ENCODE measurements around the gene MARCHF9.
"Not testable (repeated sequence)": the region's sequence is repeated elsewhere in the genome, so short reads cannot be mapped to it uniquely, and the experiment has no call there.

MARCHF9 gene, protein sequence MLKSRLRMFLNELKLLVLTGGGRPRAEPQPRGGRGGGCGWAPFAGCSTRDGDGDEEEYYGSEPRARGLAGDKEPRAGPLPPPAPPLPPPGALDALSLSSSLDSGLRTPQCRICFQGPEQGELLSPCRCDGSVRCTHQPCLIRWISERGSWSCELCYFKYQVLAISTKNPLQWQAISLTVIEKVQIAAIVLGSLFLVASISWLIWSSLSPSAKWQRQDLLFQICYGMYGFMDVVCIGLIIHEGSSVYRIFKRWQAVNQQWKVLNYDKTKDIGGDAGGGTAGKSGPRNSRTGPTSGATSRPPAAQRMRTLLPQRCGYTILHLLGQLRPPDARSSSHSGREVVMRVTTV

DNA sequence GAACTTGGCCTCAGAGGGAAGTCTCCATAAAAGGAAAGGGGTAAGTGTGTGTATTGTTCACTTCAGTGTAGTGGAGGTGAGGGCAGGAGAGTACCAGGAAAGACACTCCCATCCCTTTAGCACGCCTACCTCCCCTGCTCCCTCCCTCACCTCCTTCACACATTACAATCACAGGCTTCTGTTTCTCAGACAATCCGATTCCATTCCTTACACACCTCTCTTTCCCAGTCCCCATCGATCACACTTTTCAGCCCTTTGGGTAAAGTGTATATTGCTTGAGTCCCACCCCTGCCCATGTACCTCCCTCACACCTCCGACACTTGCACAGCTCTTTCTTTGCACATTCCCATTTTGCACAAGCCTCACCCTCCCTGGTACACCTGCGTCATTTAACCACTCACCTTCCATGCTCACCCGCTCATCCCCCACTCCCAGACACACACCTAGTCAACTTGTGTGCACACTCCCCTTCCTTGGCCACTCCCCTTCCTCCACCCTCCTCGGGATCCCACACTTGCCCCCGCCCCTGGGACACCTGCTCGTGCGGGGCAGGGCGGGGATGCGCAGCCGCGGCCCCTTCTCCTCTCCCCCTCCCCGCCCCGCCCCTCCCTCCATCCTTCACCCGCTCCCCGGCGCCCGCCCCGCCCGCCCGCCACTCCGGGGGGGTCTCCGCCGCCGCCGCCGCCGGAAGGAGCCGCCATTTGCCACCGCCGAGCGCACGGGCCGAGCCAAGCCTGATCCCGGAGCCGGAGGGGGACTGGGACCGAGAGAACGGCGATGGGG is at the start of gene MARCHF9:
TSS of gene MARCHF9 (plus strand) at position 693 of the 783 bp plus-strand sequence. CDS start 426 bp downstream, outside the sequence.
- DNase-seq (ENCODE audit: low read depth): peak; percentile 59

- DNase-seq (ENCODE audit: low read depth): no peak
Observed at GRCh38 chr12:57707250-57707649, 47.7 kb upstream of the MARCHF9 start.

DNA sequence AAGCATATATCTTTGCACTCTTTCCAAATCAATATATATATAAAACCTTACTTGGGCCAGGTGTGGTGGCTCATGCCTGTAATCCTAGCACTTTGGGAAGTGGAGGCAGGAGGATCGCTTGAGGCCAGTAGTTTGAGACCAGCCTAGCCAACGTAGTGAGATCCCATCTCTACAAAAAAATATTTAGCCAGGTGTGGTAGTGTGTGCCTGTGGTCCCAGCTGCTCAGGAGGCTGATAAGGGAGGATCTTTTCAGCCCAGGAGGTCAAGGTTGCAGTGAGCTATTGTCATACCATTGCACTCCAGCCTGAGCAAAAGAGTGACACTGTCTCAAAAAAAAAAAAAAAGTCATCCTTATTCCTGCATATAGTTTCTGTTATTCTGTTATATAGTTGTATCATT is 46.6 kb upstream of the MARCHF9 start:
- DNase-seq (ENCODE audit: low read depth): no peak

DNA sequence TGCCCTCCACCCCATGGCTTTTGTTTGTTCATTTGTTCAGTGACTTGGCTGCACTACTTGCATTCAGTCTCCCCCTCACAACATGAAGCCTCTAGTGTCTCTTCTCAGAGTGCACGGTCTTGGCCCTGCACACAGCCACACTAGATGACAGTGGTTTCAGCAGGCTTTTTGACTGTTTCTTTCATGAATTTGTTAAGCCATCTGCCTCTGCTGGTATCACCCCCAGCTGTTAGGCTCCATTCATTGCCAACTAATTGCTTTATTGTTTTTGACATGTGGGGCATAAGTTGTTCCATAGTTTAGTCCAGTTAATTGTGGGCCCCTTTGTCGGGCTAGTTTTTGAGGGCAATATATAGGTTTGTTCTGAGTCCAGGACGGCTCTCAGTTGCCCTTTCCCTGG is 42.2 kb upstream of the MARCHF9 start:
- no peak for DNase-seq (ENCODE audit: low read depth)

- no peak for DNase-seq (ENCODE audit: low read depth)
Observed at GRCh38 chr12:57713209-57713608, 41.7 kb upstream of the MARCHF9 start.

DNA sequence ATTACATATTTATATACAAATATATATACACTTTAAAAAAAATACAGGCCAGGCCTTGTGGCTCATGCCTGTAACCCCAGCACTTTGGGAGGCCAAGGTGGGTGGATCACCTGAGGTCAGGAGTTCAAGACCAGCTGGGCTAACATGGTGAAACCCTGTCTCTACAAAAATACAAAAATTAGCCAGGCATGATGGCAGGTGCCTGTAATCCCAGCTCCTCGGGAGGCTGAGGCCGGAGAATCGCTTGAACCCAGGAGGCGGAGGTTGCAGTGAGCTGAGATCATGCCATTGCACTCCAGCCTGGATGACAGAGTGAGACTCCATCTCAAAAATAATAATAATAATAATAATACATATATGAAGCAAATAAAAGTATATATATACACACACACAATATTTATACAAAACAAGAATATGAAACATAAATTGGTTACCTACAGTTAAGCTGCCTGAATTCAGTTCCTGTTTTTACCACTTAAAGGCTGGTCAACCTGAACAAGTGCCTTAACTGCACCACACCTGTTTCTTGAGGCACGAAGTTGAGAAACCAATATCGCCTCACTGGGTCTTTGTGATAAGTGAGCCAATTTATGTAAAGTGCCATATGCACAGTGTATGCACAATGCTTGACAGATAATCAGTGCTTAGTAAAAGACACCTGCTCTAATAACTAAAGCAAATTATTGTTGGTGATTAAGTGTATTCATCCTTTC is 39.7 kb upstream of the MARCHF9 start:
- DNase-seq (ENCODE audit: low read depth): not testable (repeated sequence)

DNA sequence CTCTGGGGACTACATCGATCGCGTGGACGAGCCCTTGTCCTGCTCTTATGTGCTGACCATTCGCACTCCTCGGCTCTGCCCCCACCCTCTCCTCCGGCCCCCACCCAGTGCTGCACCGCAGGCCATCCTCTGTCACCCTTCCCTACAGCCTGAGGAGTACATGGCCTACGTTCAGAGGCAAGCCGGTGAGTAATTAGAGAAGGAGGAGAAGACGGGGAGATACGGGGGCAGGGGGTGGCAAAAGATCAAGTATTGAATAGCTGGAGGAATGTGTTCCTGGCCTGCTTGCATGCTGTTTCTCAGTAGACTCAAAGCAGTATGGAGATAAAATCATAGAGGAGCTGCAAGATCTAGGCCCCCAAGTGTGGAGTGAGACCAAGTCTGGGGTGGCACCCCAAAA is 39.1 kb upstream of the MARCHF9 start:
- no peak for DNase-seq (ENCODE audit: low read depth)

DNA sequence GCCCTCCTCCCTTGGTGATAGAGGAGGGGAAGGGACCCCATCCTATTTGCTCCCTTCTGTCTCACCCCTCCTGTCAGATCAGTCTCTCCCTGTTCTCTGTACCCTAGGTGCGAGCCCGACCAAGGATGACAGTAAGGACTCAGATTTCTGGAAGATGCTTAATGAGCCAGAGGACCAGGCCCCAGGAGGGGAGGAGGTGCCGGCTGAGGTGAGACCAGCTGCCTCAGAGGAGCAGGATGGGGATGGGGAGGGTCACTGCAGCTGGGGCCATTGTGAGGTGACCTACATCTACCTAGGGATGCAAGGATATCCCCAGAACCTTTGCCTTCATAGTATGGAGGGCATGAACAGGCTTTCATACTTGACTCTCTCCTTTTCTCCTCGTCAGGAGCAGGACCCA is 38.6 kb upstream of the MARCHF9 start:
- no peak for DNase-seq (ENCODE audit: low read depth)

DNA sequence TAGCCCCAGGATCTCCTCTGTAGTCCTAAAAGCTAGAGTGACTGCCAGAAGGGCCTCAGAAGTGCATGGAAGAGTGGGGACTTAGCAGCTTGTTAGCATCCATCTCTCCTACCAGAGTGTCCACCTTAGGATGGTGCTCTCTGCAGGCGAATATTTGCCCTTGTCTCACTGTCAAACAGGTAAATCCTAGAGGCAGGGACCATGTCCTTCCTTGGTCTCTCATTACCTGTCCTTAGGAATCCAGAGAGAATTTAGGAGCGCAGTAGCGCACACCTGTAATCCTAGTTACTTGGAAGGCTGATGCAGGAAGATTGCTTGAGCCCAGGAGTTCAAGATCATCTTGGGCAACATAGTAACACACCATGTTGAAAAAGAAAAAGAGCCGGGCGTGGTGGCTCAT is 37.8 kb upstream of the MARCHF9 start:
- DNase-seq (ENCODE audit: low read depth): no peak

GRCh38 chr12:57717846-57718640 is 36.9 kb upstream of the MARCHF9 start:
- DNase-seq (ENCODE audit: low read depth): no peak

- no peak for DNase-seq (ENCODE audit: low read depth)
Observed at GRCh38 chr12:57718641-57719528, 36.0 kb upstream of the MARCHF9 start.

DNA sequence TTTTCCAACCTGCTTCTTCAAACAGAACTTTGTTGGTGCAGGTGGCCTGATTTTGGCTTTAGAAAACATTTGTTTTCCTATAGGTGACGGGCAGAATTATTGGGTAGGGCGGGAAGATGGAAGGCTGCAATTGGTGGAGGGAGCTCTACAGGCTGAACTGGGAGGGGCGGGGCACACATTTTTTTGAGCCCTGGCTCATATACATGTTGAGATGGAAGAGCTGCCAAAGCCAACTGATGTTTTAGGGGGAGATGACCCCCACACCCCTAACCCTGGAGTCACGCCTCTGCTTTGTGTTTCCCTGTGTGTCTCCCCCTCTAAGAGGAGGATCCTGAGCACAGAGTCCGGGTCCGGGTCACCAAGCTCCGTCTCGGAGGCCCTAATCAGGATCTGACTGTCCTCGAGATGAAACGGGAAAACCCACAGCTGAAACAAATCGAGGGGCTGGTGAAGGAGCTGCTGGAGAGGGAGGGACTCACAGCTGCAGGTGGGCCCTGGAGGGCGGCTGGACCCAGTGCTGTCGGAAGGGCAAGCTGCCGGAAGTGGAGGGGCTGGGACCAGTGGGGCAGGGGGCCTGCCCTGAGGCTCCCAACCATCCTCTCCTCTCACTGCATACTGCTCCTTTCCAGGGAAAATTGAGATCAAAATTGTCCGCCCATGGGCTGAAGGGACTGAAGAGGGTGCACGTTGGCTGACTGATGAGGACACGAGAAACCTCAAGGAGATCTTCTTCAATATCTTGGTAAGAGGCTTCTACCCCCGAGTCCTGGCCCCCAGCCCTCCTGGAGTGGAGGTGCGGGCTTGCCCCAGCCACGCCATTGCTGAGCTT is 34.9 kb upstream of the MARCHF9 start:
- DNase-seq (ENCODE audit: low read depth): no peak

DNA sequence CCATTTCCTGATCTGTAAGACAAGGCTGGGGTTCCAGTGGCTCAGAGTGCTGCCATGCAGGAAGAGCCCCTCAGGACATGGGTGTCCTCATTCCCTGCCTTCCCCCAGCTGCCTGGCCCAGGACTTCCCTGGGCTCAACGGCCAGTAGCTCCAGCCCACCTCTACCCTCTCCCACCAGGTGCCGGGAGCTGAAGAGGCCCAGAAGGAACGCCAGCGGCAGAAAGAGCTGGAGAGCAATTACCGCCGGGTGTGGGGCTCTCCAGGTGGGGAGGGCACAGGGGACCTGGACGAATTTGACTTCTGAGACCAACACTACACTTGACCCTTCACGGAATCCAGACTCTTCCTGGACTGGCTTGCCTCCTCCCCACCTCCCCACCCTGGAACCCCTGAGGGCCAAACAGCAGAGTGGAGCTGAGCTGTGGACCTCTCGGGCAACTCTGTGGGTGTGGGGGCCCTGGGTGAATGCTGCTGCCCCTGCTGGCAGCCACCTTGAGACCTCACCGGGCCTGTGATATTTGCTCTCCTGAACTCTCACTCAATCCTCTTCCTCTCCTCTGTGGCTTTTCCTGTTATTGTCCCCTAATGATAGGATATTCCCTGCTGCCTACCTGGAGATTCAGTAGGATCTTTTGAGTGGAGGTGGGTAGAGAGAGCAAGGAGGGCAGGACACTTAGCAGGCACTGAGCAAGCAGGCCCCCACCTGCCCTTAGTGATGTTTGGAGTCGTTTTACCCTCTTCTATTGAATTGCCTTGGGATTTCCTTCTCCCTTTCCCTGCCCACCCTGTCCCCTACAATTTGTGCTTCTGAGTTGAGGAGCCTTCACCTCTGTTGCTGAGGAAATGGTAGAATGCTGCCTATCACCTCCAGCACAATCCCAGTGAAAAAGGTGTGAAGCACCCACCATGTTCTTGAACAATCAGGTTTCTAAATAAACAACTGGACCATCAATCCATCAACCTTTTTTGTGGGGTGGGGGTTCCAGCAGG is 34.0 kb upstream of the MARCHF9 start:
- no peak for DNase-seq (ENCODE audit: low read depth)

DNA sequence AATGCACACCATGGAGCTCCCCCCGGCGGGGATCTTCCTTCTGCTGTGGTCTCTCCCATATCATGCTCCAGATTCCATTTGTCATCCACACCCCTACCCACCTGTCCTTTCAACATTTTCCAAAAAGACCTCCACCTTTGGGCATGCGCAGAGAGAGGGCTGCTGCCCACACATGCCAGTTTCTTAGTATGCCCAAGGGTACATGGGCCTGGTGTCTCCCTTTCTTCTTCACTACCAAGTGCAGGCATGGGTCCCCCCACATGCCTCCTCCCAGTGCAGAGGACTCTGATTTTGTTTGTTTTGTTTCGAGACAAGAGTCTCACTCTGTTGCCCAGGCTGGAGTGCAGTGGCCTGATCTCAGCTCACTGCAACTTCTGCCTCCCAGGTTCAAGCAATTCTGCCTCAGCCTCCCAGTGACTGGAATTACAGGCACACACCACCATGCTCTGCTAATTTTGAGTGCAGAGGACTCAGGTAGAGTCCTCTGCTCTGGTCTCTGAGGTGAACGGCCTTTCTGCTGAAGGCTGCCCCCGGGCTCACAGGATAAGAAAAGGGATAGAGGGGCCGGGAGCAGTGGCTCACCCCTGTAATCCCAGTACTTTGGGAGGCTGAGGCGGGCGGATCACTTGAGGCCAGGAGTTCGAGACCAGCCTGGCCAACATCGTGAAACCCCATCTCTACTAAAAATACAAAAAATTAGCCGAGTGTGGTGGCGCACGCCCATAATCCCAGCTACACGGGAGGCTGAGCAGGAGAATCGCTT is 32.9 kb upstream of the MARCHF9 start:
- DNase-seq (ENCODE audit: low read depth): not testable (repeated sequence)

- no peak for DNase-seq (ENCODE audit: low read depth)
Observed at GRCh38 chr12:57722716-57723629, 31.9 kb upstream of the MARCHF9 start.

DNA sequence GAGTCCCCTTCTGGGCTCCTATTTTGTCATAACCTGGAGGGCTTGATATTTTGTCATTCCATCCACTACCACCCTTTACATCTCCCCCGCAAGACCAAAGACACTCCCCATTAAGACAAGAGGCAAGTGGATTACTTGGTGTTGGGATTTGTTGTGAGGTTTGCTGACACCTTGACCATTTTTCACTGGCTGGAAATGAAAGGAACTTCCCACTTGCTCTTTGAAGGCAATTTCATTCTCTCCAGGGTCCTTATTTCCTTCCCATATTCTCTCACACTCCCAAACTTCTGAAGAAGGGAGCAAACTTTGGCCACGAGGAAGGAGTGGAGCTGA is 31.3 kb upstream of the MARCHF9 start:
- DNase-seq (ENCODE audit: low read depth): no peak
